Smooth muscle cell (in vitro differentiated cells): ENCODE results near the gene TMEFF2. TPM values are rescaled to one million over a fixed set of nuclear protein-coding genes. Genes with fewer than 3 reads are reported as not detected.

Experiments used
- DNase-seq: peaks from one replicate; lab custom pipeline; 2025; ENCODE audit not compliant: unreplicated experiment; lab: John Stamatoyannopoulos, UW
- H2AFZ ChIP-seq: fragments of 200-600 bp; sonication (generic); 2 replicates; pipeline ENCODE4 v1.6.0; 2016; ENCODE audit warnings: antibody characterized with exemption, low read depth, mild to moderate bottlenecking
- H3F3A ChIP-seq: fragments of 200-600 bp; sonication (generic); 2 replicates; pipeline ENCODE4 v1.6.0; 2017; ENCODE audit warnings: antibody characterized with exemption, low read depth
- H3K27ac ChIP-seq: fragments of 200-600 bp; sonication (generic); 2 replicates; pipeline ENCODE4 v1.5.1; 2016; ENCODE audit warnings: low read depth, mild to moderate bottlenecking
- H3K27me3 ChIP-seq: fragments of 200-600 bp; sonication (generic); 2 replicates; pipeline ENCODE4 v1.6.1; 2016; ENCODE audit warnings: low read depth, mild to moderate bottlenecking
- H3K36me3 ChIP-seq: fragments of 200-600 bp; sonication (generic); 2 replicates; pipeline ENCODE4 v1.5.1; 2016; ENCODE audit warnings: low read depth
- H3K4me1 ChIP-seq: fragments of 200-600 bp; sonication (generic); 2 replicates; pipeline ENCODE4 v1.5.1; 2016; ENCODE audit warnings: low read depth
- H3K4me2 ChIP-seq: fragments of 200-600 bp; sonication (generic); 2 replicates; pipeline ENCODE4 v1.6.0; 2016; ENCODE audit warnings: mild to moderate bottlenecking
- H3K4me3 ChIP-seq: fragments of 200-600 bp; sonication (generic); 2 replicates; pipeline ENCODE4 v1.5.1; 2016; ENCODE audit warnings: mild to moderate bottlenecking
- H3K79me2 ChIP-seq: fragments of 200-600 bp; sonication (generic); 2 replicates; pipeline ENCODE4 v1.6.0; 2016; ENCODE audit warnings: low read depth, mild to moderate bottlenecking
- H3K9ac ChIP-seq: fragments of 200-600 bp; sonication (generic); 2 replicates; pipeline ENCODE4 v1.6.0; 2016; ENCODE audit warnings: low read depth
- H3K9me3 ChIP-seq: fragments of 200-600 bp; sonication (generic); replicated peaks from 2 replicates; pipeline ENCODE4 v1.5.1; 2016; ENCODE audit warnings: low read depth
- H4K20me1 ChIP-seq: fragments of 200-600 bp; sonication (generic); 2 replicates; pipeline ENCODE4 v1.6.0; 2016; ENCODE audit warnings: low read depth
- CTCF ChIP-seq: fragments of 200-600 bp; sonication (generic); IDR thresholded peaks from 2 replicates; pipeline ENCODE4 v1.5.1; 2017; ENCODE audit warnings: borderline replicate concordance, mild to moderate bottlenecking, antibody characterized with exemption; ENCODE audit not compliant: insufficient read depth, poor library complexity, severe bottlenecking
- WGBS: methylation state at CpG from one replicate; pipeline ENCODE4 v1.1.7; 2016; ENCODE audit warnings: low lambda C conversion rate; 5-methylcytosine and 5-hydroxymethylcytosine counted together
- polyA plus RNA-seq: library from polyadenylated mRNA; unstranded; fragments of >200 nt; fragmentation: Nextera tagmentation; extraction: Ambion mirVana; gene quantifications from 2 replicates; pipeline ENCODE4 v1.2.1, GENCODE V29; 2016
- total RNA-seq: library from RNA; depleted of rRNA; stranded (reverse); fragments of >200 nt; gene quantifications from 2 replicates; pipeline ENCODE4 v1.2.3, GENCODE V29; 2014

TMEFF2 gene
- total and polyA plus RNA-seq, 2 experiments from 2014 or later: not detected

DNA sequence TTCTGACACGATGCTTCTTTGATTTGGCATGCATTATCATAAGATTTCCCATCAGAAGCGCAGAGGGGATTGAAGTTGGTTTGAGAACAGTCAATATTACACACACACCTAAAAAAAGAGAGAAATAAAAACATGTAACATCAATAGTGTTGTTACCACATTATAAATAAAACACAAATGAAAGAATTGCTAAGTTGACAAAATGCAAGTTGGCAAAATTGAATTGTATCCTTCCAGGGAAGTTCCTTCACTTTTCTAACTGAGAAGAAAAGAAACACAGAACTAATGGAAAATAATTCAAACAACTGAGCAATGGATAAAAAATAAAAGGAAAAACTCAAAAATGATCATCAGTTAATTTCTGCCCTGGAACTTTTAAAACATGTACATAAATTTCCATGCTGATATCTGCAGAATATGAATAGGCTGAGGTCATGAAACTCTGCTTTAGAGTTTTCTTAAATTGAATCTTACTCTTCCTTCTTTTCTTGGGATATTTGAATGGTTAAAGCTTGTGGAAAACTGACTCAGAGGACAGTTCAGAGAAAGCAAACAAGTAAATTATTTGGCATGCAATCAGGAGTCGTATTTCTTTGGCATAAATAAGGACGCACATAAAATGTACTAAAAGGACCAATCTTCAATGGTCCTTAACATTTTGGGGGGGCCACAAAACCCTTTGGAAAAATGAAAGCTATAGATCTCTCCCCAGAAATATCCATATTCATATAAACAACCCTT, 195.5 kb downstream of the TMEFF2 start:
- Histone ChIP-seq H3F3A (no peaks in the 10 kb centered on the region), H3K4me3 (no peak overlapping the region), H3K9me3 (no peaks in the 10 kb centered on the region), H2AFZ (no peak overlapping the region), H3K27ac (no peak overlapping the region), H3K27me3 (no peaks in the 10 kb centered on the region), H3K79me2 (no peaks in the 10 kb centered on the region), H3K36me3 (no peaks in the 10 kb centered on the region), H3K4me1 (peaks cover 7% of the 10 kb centered on the region), H4K20me1 (no peaks in the 10 kb centered on the region), H3K9ac (no peak overlapping the region), H3K4me2 (no peak overlapping the region)
- 90% methylated on average over 4 of the region's 4 CpGs for WGBS
- no peak for DNase-seq
- TF ChIP-seq CTCF: no peak

DNA sequence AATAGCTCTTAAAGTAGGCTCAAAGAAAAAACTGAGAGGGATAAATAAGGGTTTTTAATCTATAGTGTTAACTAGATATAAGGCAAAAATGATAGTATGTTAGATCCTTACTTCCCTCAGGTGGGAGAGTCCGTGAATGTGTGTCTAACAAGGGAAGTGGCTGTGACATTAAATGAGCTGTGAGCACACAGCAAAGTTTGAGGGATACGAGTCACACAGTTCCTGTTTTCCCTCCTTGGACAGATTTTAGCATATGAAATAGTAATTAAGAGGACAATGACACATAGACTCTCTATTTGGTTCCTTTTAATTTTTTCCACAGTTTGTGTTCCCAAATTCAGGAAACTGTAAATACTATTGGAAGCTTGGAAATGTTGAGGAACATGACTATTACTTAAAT, 199.4 kb downstream of the TMEFF2 start:
- 61% methylated on average over 2 of the region's 2 CpGs for WGBS

DNA sequence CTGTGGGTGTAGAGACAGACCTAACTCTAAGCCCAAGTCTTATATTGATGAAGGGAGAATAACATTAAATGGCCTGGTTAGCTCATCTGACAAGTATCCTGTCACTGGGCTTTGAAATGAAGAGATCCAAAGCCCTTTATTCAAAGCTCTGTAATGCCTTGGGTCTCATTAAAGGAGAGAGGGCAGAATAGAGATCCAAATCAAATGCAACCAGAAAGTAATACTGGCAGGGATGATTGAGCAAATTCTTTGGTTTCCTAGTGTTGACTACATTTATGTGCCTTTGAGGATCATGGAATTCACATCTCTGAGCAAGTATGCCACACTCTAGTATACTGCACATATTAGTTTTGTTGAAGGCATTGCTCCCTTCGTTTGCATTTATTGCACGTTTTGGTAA, 200.0 kb downstream of the TMEFF2 start:
- TF ChIP-seq CTCF: no peak
- no peak overlapping the region for H3K9ac ChIP-seq
- no peak overlapping the region for H3K27ac ChIP-seq
- H3K79me2 ChIP-seq: no peaks in the 10 kb centered on the region
- H3K4me1 ChIP-seq: peaks cover 7% of the 10 kb centered on the region
- H4K20me1 ChIP-seq: no peaks in the 10 kb centered on the region
- H3K36me3 ChIP-seq: no peaks in the 10 kb centered on the region
- no peak for DNase-seq
- H3F3A ChIP-seq: no peaks in the 10 kb centered on the region
- no peaks in the 10 kb centered on the region for H3K9me3 ChIP-seq
- H3K4me2 ChIP-seq: no peak overlapping the region
- 56% methylated on average over 2 of the region's 2 CpGs for WGBS
- H3K27me3 ChIP-seq: no peaks in the 10 kb centered on the region
- H3K4me3 ChIP-seq: no peak overlapping the region
- H2AFZ ChIP-seq: no peak overlapping the region

More for the DNA sequence above, 199.4 kb downstream of the TMEFF2 start:
- Histone ChIP-seq H3K9ac (no peak overlapping the region), H4K20me1 (no peaks in the 10 kb centered on the region), H2AFZ (peak overlapping the region; percentile 49), H3K9me3 (no peaks in the 10 kb centered on the region), H3K36me3 (no peaks in the 10 kb centered on the region), H3K4me2 (no peak overlapping the region), H3K27me3 (no peaks in the 10 kb centered on the region), H3F3A (no peaks in the 10 kb centered on the region), H3K4me1 (peaks cover 7% of the 10 kb centered on the region), H3K79me2 (no peaks in the 10 kb centered on the region), H3K27ac (no peak overlapping the region), H3K4me3 (no peak overlapping the region)
- DNase-seq: no peak
- TF ChIP-seq CTCF: no peak

DNA sequence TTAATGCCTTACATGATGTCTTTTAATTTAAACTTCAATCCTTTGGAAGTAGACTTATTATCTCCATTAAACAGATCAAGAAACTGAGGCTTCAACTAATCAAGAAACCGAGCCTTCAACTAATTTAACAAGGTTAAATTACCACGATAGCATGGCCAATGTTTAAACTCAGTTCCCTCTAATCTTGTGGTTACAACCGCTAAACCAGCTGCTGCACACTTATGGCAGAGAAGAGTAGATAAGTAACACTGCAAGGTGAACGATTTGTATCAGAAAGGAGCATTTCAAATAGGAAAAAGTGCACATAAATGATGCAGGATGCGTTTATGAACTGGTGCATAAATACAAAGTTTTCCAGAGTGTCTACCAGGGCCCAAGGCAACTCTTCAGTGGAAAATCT, 203.3 kb downstream of the TMEFF2 start:
- no peak for DNase-seq
- Histone ChIP-seq H4K20me1 (no peaks in the 10 kb centered on the region), H3K4me1 (peaks cover 7% of the 10 kb centered on the region), H2AFZ (no peak overlapping the region), H3F3A (no peaks in the 10 kb centered on the region), H3K79me2 (no peaks in the 10 kb centered on the region), H3K27me3 (no peaks in the 10 kb centered on the region), H3K9me3 (no peaks in the 10 kb centered on the region), H3K36me3 (no peaks in the 10 kb centered on the region), H3K4me2 (no peak overlapping the region), H3K4me3 (no peak overlapping the region), H3K9ac (no peak overlapping the region), H3K27ac (no peak overlapping the region)
- WGBS: 87% methylated on average over 5 of the region's 5 CpGs
- TF ChIP-seq CTCF: no peak
